HTR-8/SVneo (cell line): ENCODE results near the gene TSGA10.
"Not testable (repeated sequence)": the region's sequence is repeated elsewhere in the genome, so short reads cannot be mapped to it uniquely, and the experiment has no call there.

ENCODE experiments used
- DNase-seq: peaks from one replicate; pipeline ENCODE4 v3.0.0; 2011; ENCODE audit warnings: low spot score, mixed read lengths; ENCODE audit not compliant: insufficient read length
- FAIRE-seq: peaks from 2 replicates; lab custom pipeline; 2011; peaks lifted over from hg19 to GRCh38; lab: Jason Lieb, UNC

Gene TSGA10

DNA sequence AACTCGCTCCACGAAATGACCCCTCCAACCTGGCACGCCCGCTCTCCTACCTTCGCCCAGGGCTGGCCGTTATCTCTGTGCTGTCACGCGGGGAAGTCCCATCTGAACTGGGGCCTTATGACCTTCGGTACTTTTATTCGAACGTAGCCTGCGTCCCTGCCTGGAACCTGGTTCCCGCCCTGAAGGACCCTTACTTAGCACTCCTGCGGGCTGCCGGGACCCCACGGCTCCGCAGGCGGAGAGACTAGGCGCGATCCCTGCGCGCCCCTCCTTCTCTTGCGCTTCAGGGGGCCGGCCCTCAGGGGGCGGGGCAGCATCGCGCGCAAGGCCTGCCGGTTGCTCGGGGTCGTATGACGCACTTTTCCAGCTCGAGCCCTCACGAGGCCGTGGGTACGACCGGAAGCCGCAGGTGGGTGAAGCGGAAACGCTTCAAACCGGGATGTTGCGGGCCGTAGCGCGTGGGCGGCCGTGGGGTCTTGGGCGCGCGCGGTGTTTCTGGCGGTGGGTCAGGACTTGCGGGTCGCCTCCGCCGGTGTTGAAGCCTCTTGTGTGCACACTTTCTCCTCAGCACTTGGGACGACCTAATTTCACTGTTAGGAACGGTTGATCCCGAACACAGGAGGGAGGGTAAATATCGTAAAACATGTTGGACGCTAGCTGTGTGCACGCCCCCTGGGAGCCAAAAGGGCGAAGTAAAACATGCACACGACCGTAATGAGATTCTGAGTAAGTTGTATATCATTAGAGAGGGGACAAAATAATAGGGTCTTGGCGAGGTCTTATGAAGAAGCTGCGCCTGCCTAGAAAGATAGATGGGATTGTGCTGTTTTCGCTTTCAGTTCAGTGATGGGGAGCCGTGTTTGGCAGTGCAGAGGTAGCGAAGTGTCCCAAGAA is at the start of gene TSGA10, which contains the start of gene LIPT1:
TSGA10 (minus strand) TSS at position 300 of the 894 bp plus-strand sequence. CDS start 45,503 bp downstream, outside the sequence.
LIPT1 (plus strand) TSS at position 325 of the 894 bp plus-strand sequence. CDS start 6,991 bp downstream, outside the sequence.
- FAIRE-seq (peak; percentile 98), DNase-seq (peak; percentile 98)

DNA sequence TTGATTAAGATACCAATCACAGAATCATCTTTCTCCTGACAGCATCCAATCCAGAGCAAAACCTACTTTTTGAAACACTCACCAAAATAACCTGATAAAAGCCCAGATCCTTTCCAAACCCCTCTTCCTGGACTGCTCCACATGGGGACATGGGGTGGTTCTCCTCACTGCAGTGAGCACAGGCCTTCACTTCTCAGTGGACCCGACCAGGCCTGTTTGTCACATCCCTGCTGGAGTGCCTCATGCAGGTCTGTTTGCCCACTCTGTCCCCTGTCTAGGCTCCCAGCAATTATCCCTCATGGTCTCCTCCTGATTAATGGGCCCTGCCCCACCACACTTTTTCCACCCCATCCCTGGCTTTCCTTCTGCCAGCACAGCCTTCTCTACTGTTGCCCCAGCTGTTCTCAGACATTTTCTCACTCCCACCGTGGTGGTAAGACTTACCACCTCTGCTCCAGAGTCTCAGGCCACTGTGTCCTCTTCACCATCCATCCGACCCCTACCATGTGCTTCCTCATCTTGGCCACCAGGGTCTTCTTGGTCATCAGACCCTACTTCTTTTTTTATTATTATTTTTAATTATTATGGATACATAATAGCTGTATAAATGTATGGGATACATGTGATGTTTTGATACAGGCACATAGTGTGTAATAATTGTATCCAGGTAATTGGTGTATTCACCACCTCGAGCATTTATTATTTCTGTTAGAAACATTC is 47.4 kb upstream of the TSGA10 start:
- DNase-seq, result no peak
- no peak for FAIRE-seq

DNA sequence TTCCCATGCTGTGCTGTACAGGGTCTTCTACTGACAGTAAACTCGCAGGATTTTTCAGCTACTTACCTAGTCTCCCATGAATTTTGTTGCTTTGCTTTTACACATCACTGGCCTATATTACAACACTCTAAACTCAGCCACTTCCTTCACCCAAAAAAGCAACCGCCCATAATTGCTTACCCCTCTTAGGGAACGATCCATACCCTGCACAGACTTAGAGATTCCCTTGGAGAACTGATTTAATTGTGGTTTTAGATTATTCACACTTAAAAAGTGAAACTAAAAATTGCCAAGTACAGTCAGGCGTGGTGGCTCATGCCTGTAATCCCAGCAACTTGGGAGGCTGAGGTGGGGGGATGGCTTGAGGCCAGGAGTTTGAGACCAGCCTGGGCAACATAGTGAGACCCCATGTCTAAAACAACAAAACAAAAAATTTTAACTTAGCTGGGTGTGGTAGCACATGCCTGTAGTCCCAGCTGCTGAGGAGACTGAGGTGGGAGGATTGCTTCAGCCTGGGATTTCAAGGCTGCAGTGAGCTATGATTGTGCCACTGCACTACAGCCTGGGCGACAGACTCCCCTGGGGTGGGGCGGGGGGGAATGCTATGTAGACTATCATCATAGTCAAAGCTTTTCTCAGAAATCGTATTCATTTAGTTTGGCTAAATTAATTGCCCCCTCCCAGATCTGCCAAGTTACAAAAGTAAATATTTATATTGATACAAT is 45.5 kb upstream of the TSGA10 start:
- no peak for DNase-seq
- no peak for FAIRE-seq

GRCh38 chr2:99198103-99198841 is 43.5 kb upstream of the TSGA10 start:
- DNase-seq, result no peak
- no peak for FAIRE-seq

GRCh38 chr2:99192364-99192763 is 37.6 kb upstream of the TSGA10 start:
- not testable (repeated sequence) for FAIRE-seq, DNase-seq

- DNase-seq (no peak), FAIRE-seq (no peak)
Observed at GRCh38 chr2:99190548-99190947, 35.8 kb upstream of the TSGA10 start.

GRCh38 chr2:99188357-99188756 is 33.6 kb upstream of the TSGA10 start:
- no peak for DNase-seq
- no peak for FAIRE-seq

DNA sequence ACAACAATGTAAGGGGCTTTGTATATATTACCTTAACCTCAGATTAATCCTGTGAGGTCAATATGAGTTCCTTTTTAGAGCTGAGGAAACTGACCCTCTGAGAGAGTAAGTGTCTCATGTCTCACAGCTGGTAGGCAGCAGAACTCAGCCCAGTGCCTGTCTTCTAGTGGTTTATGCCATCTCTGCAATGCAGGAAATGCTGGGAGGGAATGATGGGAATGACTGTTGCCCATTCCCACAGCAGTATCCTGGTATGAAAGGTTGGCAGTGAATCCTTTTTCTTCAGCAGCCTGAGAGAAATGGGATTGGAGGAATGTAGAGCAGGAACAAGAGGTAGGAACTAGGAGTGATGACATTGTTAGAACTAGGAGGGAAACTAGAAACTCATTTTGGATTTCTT is 32.3 kb upstream of the TSGA10 start:
- FAIRE-seq, result no peak

GRCh38 chr2:99184811-99185210 is 30.1 kb upstream of the TSGA10 start:
- FAIRE-seq (no peak), DNase-seq (no peak)

More for the DNA sequence above, 32.3 kb upstream of the TSGA10 start:
- DNase-seq, result no peak

DNA sequence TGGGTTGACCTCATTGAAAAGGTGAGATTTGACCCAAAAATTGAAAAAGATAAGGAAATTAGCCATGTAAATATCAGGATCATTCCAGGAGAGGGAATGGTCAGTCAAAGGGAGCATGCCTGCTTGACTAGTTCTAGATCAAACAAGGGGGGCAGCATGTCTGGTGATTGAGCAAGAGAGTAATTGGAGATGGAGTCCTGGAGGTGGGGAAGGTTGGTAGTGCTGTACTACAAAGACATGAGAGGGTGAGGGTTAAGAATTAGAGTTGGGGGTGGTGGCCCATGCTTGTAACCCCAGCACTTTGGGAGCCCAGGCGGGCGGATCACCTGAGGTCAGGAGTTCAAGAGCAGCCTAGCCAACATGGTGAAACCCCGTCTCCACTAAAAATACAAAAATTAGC is 28.3 kb upstream of the TSGA10 start:
- DNase-seq (no peak), FAIRE-seq (no peak)

GRCh38 chr2:99181624-99182000 is 26.9 kb upstream of the TSGA10 start:
- no peak for FAIRE-seq
- no peak for DNase-seq

DNA sequence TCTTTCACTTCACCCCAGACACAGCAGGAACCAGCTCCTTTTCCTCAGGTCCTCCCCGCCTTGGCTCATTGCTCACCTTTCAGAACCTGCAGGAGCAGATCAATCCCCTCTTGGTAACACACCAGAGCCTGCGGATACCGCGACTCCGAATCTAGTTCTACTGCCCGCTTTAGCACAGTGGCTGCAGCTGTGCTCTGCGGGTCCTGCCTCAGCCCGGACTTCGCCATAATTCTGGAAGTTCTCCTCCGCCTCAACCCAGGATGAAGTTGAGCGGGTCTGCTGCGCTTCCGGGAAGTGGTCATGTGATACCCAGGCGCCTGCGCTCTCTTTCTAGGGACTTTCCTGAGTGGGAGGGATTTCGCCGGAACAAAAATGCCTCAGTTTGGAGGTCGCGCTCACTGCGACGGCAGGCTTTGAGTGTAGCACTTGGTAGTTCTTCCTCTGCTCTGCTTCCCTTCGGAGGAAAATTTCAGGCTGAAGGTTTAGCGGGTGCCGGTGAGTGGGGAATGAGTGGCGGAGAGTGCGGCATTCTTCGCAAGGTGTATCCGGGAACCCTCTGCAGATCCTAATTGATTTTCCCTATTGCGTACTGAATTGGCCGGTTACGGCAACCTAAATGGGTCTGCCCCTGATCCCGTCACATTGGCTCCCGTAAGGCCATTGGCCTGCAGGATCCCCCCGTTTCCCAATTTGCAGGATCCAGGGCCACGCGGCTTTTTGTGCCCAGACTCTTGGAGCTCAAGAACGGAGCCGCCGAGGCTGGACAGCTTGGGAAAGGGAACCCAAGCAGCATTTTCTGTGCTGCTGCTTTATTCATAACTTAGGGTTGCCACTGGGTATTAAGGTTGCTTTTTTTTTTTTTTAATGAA is 26.2 kb upstream of the TSGA10 start, which contains the start of the genes MITD1 and MRPL30:
MITD1 (minus strand) TSS at position 304 of the 869 bp plus-strand sequence; CDS start at position 227, 77 bp downstream.
MRPL30 (plus strand) TSS at position 430 of the 869 bp plus-strand sequence. CDS start 5,020 bp downstream, outside the sequence.
- peak; percentile 82 for FAIRE-seq
- peak; percentile 97 for DNase-seq

- DNase-seq (no peak), FAIRE-seq (no peak)
Observed at GRCh38 chr2:99171377-99172140, 16.8 kb upstream of the TSGA10 start.

- FAIRE-seq (no peak), DNase-seq (no peak)
Observed at GRCh38 chr2:99169534-99169933, 14.8 kb upstream of the TSGA10 start.

DNA sequence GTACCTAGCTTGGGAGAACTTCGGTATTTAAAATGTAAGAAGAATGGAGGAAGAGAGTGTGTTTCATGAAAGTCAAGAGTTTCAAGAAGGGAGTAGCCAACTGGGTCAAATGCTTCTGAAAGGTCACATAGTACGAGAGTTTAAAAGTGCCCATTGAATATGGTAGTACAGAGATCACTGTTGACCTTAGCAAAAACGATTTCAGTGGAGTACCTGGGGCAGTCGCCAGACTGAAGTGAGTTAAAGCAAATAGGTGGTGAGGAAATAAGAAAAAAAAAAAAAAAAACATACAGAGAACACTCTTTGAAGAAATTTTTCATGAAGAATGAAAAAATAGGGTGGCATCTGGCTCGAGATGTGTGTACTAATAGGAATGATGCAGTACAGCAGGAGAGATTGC is 11.5 kb upstream of the TSGA10 start:
- no peak for FAIRE-seq
- no peak for DNase-seq

DNA sequence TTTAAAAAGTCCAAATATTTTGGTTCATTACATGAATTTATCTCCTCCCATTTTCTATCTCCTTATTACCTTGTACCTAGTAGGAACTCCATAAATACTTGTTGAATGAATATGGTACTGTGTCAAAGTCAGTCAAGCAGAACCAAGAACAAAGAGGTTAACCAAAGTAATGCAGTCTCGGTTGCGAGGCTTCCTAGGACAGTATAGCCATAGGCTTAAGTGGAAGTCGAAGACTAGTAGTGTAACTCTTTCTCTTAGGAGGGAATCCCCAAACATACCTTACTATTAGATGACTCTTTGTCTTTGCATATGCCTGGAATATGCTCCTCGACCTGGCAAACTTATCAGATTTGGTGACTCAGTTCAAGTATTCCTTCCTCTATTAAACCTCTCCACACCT is 4.9 kb upstream of the TSGA10 start:
- no peak for DNase-seq
- FAIRE-seq, result no peak

DNA sequence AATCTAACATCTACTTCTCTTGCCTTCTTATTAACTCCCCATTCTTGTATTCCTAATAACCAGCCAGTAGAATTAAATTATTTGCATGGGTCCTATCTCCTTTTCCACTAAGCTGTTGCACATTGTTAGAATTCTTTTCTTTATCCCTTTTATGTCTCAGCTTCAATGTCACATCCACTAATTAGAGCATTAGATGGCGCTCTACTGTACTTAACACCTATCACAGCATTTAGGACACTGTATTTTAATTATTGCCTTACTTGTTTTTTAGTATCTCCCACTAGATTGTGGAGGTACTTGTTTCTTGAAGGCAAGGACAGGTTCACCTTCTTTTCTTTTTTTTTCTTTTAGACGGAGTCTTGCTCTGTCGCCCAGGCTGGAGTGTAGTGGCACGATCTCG is 3.9 kb upstream of the TSGA10 start:
- FAIRE-seq, result no peak
- DNase-seq, result no peak

DNA sequence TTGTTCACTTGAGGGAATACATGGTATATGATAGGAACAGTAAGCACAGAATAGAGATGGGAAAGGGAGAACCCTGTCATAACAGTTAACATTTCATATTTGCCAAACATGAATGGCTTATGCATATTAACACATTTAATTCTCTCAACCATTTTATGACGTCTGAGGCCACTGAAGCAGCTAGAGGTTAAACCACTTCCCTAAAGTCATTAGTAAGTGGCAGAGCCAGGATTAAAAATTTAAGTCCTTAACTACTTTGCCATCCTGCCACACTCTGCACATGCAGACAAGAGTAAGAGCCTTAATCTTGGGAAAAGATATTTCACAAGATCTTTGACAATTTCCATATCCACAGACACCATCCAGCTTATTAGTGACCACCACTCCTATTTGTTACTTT is 2.1 kb upstream of the TSGA10 start:
- DNase-seq (no peak), FAIRE-seq (no peak)
